HCT116 (cell line): ENCODE measurements around the gene BLZF1. TPM values are rescaled to one million over a fixed set of nuclear protein-coding genes. Genes with fewer than 3 reads are reported as not detected.

Experiments used
- ATAC-seq: fragments of 200-7000 bp; cut with Tn5 transposase; 2 replicates; pipeline ENCODE4 v1.9.1; 2020; ENCODE audit warnings: mild to moderate bottlenecking, moderate library complexity
- BruUV-seq: library from RNA; stranded (reverse); fragments of 400-500 nt; replicated peaks from 2 replicates; lab custom pipeline; 2021; lab: Mats Ljungman, UMichigan
- CTCF ChIA-PET: fragments of 300-600 bp; sonication (Branson Sonifier 250); formaldehyde crosslinking; loops from one replicate; lab custom pipeline; 2021; ENCODE audit warnings: antibody characterized with exemption; lab: Charles Lee
- POLR2A ChIA-PET: fragments of 300-600, 350-600 bp; sonication (Branson Sonifier 250); formaldehyde crosslinking; loops from one replicate; lab custom pipeline; 2021; ENCODE audit warnings: antibody characterized with exemption; lab: Charles Lee
- RAD21 ChIA-PET, 2 experiments: fragments of 300-600 bp; sonication (Branson Sonifier 250); formaldehyde crosslinking; loops; one replicate each; lab custom pipeline; 2023; ENCODE audit warnings: low total read pairs in 2 of 2; ENCODE audit not compliant: uncharacterized antibody in 2 of 2, unreplicated experiment in 2 of 2, low non-redundant PET in 1 of 2; lab: Charles Lee
- DNase-seq: peaks from one replicate; pipeline ENCODE4 v3.0.0-alpha.2; 2010; ENCODE audit warnings: low read depth, low spot score
- H2AFZ ChIP-seq: fragments of 200-600 bp; shearing (Covaris generic), sonication (generic); 2 replicates; pipeline ENCODE4 v1.6.1; 2017; ENCODE audit warnings: low read depth, mixed run types, mixed read lengths, antibody characterized with exemption, low read length; ENCODE audit not compliant: poor library complexity, severe bottlenecking
- H3K27ac ChIP-seq: 2 replicates; pipeline ENCODE4 v1.5.1; 2012; ENCODE audit warnings: low read depth, low read length
- H3K27me3 ChIP-seq: fragments of 200-600 bp; sonication (generic); 2 replicates; pipeline ENCODE4 v1.6.1; 2016; ENCODE audit warnings: mixed run types, low read length, mixed read lengths; ENCODE audit not compliant: insufficient read depth
- H3K36me3 ChIP-seq, 2 experiments: fragments of 200-500 bp in 1 of 2; fragments of 200-600 bp in 1 of 2; sonication (Bioruptor generic) in 1 of 2; sonication (generic) in 1 of 2; 2 replicates each; pipeline versions ENCODE4 v1.5.1 to v1.6.1; 2014 to 2016; ENCODE audit warnings: low read length in 2 of 2, inconsistent platforms in 1 of 2, mixed read lengths in 1 of 2, mixed run types in 1 of 2; ENCODE audit not compliant: insufficient read depth in 2 of 2, control insufficient read depth in 1 of 2
- H3K4me1 ChIP-seq, 2 experiments: fragments of 200-600 bp in 1 of 2; sonication (generic) in 1 of 2; 2 replicates each; pipeline versions ENCODE4 v1.5.1 to v1.6.1; 2012 to 2017; ENCODE audit warnings: low read length in 2 of 2, inconsistent platforms in 1 of 2, mild to moderate bottlenecking in 1 of 2, mixed read lengths in 1 of 2, mixed run types in 1 of 2, moderate library complexity in 1 of 2; ENCODE audit not compliant: insufficient read depth in 2 of 2, control insufficient read depth in 1 of 2
- H3K4me2 ChIP-seq: fragments of 200-600 bp; sonication (generic); 2 replicates; pipeline ENCODE4 v1.6.1; 2017; ENCODE audit warnings: mixed run types, low read length, mixed read lengths
- H3K4me3 ChIP-seq, 2 experiments: fragments of 200-600 bp in 1 of 2; sonication (generic) in 1 of 2; replicated peaks in 1 of 2; 2 replicates each; pipeline ENCODE4 v1.5.1; 2011 to 2016; ENCODE audit warnings: low read length in 2 of 2, control low read depth in 1 of 2, low read depth in 1 of 2, mild to moderate bottlenecking in 1 of 2, mixed read lengths in 1 of 2, mixed run types in 1 of 2
- H3K79me2 ChIP-seq: fragments of 200-600 bp; sonication (generic); 2 replicates; pipeline ENCODE4 v1.6.1; 2017; ENCODE audit warnings: mild to moderate bottlenecking, mixed run types, low read length, moderate library complexity, mixed read lengths; ENCODE audit not compliant: insufficient read depth
- H3K9ac ChIP-seq: fragments of 200-600 bp; sonication (generic); 2 replicates; pipeline ENCODE4 v1.6.1; 2016; ENCODE audit warnings: low read length, mixed read lengths
- H3K9me2 ChIP-seq: fragments of 200-600 bp; sonication (generic), shearing (Covaris generic); 2 replicates; pipeline ENCODE4 v1.6.1; 2017; ENCODE audit warnings: mixed run types, mild to moderate bottlenecking, moderate library complexity; ENCODE audit not compliant: insufficient read depth
- H3K9me3 ChIP-seq, 2 experiments: fragments of 200-500 bp in 1 of 2; fragments of 200-600 bp in 1 of 2; sonication (Bioruptor generic) in 1 of 2; sonication (generic) in 1 of 2; 2 replicates each; pipeline ENCODE4 v1.6.1; 2014 to 2017; ENCODE audit warnings: low read length in 2 of 2, mixed read lengths in 2 of 2, inconsistent platforms in 1 of 2, low read depth in 1 of 2, mild to moderate bottlenecking in 1 of 2, mixed run types in 1 of 2, moderate library complexity in 1 of 2; ENCODE audit not compliant: control insufficient read depth in 1 of 2, insufficient read depth in 1 of 2
- H4K20me1 ChIP-seq: fragments of 200-600 bp; sonication (generic), shearing (Covaris generic); 2 replicates; pipeline ENCODE4 v1.6.1; 2017; ENCODE audit warnings: mixed run types, mild to moderate bottlenecking, moderate library complexity; ENCODE audit not compliant: insufficient read depth
- CBX3 ChIP-seq: IDR thresholded peaks from 2 replicates; pipeline ENCODE4 v1.6.1; 2012; ENCODE audit warnings: low read depth
- CEBPB ChIP-seq: IDR thresholded peaks from 2 replicates; pipeline ENCODE4 v1.6.1; 2012; ENCODE audit warnings: low read depth
- EGR1 ChIP-seq: IDR thresholded peaks from 2 replicates; pipeline ENCODE4 v1.6.1; 2012; ENCODE audit warnings: low read depth
- ELF1 ChIP-seq: IDR thresholded peaks from 2 replicates; pipeline ENCODE4 v1.6.1; 2012; ENCODE audit warnings: low read depth, borderline replicate concordance
- EZH2phosphoT487 ChIP-seq: fragments of 200-600 bp; IDR thresholded peaks from 2 replicates; pipeline ENCODE4 v1.6.1; 2018; ENCODE audit warnings: antibody characterized with exemption, borderline replicate concordance
- JUND ChIP-seq: IDR thresholded peaks from 2 replicates; pipeline ENCODE4 v1.6.1; 2012
- POLR2AphosphoS5 ChIP-seq: IDR thresholded peaks from 2 replicates; pipeline ENCODE4 v1.6.1; 2011; ENCODE audit warnings: mild to moderate bottlenecking, low read depth, low read length, moderate library complexity
- RAD21 ChIP-seq: IDR thresholded peaks from 2 replicates; pipeline ENCODE4 v1.6.1; 2012; ENCODE audit warnings: low read depth, mild to moderate bottlenecking
- SP1 ChIP-seq: IDR thresholded peaks from 2 replicates; pipeline ENCODE4 v1.6.1; 2012; ENCODE audit warnings: low read depth
- SRF ChIP-seq: IDR thresholded peaks from 2 replicates; pipeline ENCODE4 v1.6.1; 2012; ENCODE audit warnings: low read depth
- YY1 ChIP-seq: IDR thresholded peaks from 2 replicates; pipeline ENCODE4 v1.6.1; 2011; ENCODE audit warnings: low read length, low read depth, moderate library complexity, mild to moderate bottlenecking; ENCODE audit not compliant: insufficient replicate concordance; ENCODE audit errors: extremely low read depth
- ZNF274 ChIP-seq: fragments of 200-500 bp; sonication (Bioruptor generic); IDR thresholded peaks from 2 replicates; pipeline ENCODE4 v1.6.1; 2014; ENCODE audit warnings: mild to moderate bottlenecking, low read depth, low read length, inconsistent platforms
- intact Hi-C: fragments of 100-400 bp; cut with micrococcal nuclease; formaldehyde crosslinking; loops from 2 replicates; pipeline ENCODE4 v1.10.0; 2022
- total RNA-seq: library from RNA; stranded (reverse); gene quantifications from one replicate; pipeline ENCODE4 v1.2.1, GENCODE V29; 2021; ENCODE audit not compliant: unreplicated experiment
- TF ChIP-seq, protein P1 (sequence below): IDR thresholded peaks from 2 replicates; pipeline ENCODE4 v1.6.1; 2012
- TF ChIP-seq, protein P2 (sequence below): IDR thresholded peaks from 2 replicates; pipeline ENCODE4 v1.6.1; 2012
- TF ChIP-seq, protein P3 (sequence below), 3 experiments: fragments of 200-600 bp in 1 of 3; sonication (generic) in 1 of 3; IDR thresholded peaks in 2 of 3; conservative IDR thresholded peaks in 1 of 3; 2 replicates each; pipeline ENCODE4 v1.5.1; 2012 to 2017; ENCODE audit warnings: low read depth in 2 of 3, low read length in 2 of 3, antibody characterized with exemption in 1 of 3, borderline replicate concordance in 1 of 3, control low read depth in 1 of 3, mild to moderate bottlenecking in 1 of 3, mixed read lengths in 1 of 3, mixed run types in 1 of 3, moderate library complexity in 1 of 3; ENCODE audit not compliant: insufficient read depth in 1 of 3
- TF ChIP-seq, protein P4 (sequence below): IDR thresholded peaks from 2 replicates; pipeline ENCODE4 v1.6.1; 2011; ENCODE audit warnings: mild to moderate bottlenecking, low read length, moderate library complexity; ENCODE audit not compliant: insufficient replicate concordance; ENCODE audit errors: extremely low read depth
- TF ChIP-seq, protein P5 (sequence below): IDR thresholded peaks from 2 replicates; pipeline ENCODE4 v1.6.1; 2012; ENCODE audit warnings: low read depth

Gene BLZF1
- total RNA-seq, 1 experiment from 2014 or later: 19.6 TPM

DNA sequence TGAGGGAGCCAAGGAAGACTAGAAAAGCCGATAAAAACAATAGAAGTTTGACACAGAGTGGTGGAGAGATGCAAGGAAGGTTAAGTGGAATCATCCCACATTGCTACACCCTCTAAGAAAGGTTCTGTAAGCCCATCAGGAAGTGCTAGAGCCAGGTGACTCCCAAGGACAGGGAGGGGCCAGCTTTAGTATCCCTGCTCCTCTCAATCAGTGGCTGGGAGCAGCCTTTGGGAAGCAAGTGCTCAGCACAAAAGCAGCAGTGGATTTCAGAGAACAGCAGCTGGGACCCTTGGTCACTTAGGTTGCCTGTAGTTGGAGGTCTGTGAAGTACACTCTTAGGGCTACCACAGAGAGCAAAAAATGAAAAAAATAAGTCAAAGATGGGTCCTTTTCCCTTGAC, 42.9 kb upstream of the BLZF1 start:
- Histone ChIP-seq H3K4me2 (peak overlapping the region; percentile 10; the same call in 1 of the 2 replicates), H3K36me3 (no peaks in the 10 kb centered on the region), H3K9ac (no peak overlapping the region), H3K27ac (no peak overlapping the region), H3K4me3 (no peak overlapping the region), H3K9me3 (no peaks in the 10 kb centered on the region), H2AFZ (no peak overlapping the region), H3K4me1 (peaks cover 6 to 40% of the 10 kb centered on the region in 2 experiments), H3K27me3 (no peaks in the 10 kb centered on the region), H3K9me2 (no peaks in the 10 kb centered on the region), H3K79me2 (no peaks in the 10 kb centered on the region), H4K20me1 (no peaks in the 10 kb centered on the region)
- peak; percentile 55; the same call in 1 of the 2 replicates for ATAC-seq
- ChIA-PET CTCF (no interaction called here), RAD21 (no interaction called here), POLR2A (no interaction called here)
- TF ChIP-seq CBX3 (no peak), RAD21 (no peak), EZH2phosphoT487 (no peak), ZNF274 (no peak), POLR2AphosphoS5 (no peak), EGR1 (no peak), CEBPB (no peak), SRF (no peak), YY1 (no peak), ELF1 (no peak), SP1 (no peak), JUND (no peak)
- TF ChIP-seq, protein P1, sequence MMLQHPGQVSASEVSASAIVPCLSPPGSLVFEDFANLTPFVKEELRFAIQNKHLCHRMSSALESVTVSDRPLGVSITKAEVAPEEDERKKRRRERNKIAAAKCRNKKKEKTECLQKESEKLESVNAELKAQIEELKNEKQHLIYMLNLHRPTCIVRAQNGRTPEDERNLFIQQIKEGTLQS: no peak
- TF ChIP-seq, protein P2, sequence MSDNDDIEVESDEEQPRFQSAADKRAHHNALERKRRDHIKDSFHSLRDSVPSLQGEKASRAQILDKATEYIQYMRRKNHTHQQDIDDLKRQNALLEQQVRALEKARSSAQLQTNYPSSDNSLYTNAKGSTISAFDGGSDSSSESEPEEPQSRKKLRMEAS: no peak
- TF ChIP-seq, protein P3, sequence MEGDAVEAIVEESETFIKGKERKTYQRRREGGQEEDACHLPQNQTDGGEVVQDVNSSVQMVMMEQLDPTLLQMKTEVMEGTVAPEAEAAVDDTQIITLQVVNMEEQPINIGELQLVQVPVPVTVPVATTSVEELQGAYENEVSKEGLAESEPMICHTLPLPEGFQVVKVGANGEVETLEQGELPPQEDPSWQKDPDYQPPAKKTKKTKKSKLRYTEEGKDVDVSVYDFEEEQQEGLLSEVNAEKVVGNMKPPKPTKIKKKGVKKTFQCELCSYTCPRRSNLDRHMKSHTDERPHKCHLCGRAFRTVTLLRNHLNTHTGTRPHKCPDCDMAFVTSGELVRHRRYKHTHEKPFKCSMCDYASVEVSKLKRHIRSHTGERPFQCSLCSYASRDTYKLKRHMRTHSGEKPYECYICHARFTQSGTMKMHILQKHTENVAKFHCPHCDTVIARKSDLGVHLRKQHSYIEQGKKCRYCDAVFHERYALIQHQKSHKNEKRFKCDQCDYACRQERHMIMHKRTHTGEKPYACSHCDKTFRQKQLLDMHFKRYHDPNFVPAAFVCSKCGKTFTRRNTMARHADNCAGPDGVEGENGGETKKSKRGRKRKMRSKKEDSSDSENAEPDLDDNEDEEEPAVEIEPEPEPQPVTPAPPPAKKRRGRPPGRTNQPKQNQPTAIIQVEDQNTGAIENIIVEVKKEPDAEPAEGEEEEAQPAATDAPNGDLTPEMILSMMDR (IDR thresholded peaks at IDR 0.05 in 2 of 3, conservative IDR thresholded peaks at IDR 0.05 in 1 of 3; ENCODE audit: borderline replicate concordance in 1 of 3, insufficient read depth in 1 of 3, low read depth in 2 of 3, low read length in 2 of 3): no peak
- TF ChIP-seq, protein P4, sequence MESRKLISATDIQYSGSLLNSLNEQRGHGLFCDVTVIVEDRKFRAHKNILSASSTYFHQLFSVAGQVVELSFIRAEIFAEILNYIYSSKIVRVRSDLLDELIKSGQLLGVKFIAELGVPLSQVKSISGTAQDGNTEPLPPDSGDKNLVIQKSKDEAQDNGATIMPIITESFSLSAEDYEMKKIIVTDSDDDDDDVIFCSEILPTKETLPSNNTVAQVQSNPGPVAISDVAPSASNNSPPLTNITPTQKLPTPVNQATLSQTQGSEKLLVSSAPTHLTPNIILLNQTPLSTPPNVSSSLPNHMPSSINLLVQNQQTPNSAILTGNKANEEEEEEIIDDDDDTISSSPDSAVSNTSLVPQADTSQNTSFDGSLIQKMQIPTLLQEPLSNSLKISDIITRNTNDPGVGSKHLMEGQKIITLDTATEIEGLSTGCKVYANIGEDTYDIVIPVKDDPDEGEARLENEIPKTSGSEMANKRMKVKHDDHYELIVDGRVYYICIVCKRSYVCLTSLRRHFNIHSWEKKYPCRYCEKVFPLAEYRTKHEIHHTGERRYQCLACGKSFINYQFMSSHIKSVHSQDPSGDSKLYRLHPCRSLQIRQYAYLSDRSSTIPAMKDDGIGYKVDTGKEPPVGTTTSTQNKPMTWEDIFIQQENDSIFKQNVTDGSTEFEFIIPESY: no peak
- TF ChIP-seq, protein P5, sequence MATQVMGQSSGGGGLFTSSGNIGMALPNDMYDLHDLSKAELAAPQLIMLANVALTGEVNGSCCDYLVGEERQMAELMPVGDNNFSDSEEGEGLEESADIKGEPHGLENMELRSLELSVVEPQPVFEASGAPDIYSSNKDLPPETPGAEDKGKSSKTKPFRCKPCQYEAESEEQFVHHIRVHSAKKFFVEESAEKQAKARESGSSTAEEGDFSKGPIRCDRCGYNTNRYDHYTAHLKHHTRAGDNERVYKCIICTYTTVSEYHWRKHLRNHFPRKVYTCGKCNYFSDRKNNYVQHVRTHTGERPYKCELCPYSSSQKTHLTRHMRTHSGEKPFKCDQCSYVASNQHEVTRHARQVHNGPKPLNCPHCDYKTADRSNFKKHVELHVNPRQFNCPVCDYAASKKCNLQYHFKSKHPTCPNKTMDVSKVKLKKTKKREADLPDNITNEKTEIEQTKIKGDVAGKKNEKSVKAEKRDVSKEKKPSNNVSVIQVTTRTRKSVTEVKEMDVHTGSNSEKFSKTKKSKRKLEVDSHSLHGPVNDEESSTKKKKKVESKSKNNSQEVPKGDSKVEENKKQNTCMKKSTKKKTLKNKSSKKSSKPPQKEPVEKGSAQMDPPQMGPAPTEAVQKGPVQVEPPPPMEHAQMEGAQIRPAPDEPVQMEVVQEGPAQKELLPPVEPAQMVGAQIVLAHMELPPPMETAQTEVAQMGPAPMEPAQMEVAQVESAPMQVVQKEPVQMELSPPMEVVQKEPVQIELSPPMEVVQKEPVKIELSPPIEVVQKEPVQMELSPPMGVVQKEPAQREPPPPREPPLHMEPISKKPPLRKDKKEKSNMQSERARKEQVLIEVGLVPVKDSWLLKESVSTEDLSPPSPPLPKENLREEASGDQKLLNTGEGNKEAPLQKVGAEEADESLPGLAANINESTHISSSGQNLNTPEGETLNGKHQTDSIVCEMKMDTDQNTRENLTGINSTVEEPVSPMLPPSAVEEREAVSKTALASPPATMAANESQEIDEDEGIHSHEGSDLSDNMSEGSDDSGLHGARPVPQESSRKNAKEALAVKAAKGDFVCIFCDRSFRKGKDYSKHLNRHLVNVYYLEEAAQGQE: no peak
- intact Hi-C loops: no loop called here
- BruUV-seq: no TSS peak
- no peak for DNase-seq
